Measurements from ENCODE around the gene OR2A14.
"Not testable (repeated sequence)": the region's sequence is repeated elsewhere in the genome, so short reads cannot be mapped to it uniquely, and the experiment has no call there.

Gene OR2A14

DNA sequence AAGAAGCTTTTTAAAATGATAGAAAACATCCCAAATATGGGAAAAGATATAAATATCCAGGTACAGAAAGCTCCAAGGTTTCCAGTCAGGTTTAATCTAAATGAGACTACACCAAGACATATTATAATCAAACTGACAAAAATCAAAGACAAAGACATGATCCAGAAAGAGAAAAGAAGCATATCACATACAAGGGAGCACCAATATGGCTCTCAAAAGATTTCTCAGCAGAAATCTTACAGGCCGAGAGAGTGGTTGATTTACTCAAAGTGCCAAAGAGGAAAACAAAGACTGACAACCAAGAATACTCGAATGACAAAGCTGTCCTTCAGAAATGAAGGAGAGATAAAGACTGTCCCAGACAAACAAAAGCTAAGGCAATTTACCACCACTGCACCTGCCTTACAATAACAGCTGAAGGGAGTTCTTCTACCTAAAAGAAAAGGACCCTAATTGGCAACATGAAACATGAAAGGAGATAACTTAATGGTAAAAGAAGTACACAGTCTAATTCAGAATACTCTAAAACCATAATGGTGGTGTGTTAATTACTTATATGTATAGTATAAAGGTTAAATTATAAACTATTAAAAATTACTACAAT is 25.4 kb downstream of the OR2A14 start:
- DNase-seq (ENCODE audit: low spot score), result no peak

DNA sequence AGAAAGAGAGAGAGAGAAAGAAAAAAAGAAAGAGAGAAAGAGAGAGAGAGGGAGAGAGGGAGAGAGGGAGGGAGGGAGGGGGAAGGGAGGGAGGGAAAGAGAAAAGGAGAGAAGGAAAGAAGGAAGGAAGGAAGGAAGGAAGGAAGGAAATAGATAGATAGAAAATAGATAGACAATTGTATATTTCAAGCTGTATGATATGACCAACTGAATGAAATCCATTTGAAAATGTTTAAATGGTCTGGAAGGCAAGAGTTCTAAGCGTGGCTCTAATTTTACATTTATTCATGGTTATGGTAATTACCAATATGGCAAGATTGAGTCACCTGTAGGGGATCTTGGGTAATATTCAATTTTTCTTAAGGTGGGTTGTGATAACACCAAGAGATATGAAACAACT is 35.9 kb downstream of the OR2A14 start:
- DNase-seq (ENCODE audit: low spot score), result no peak

DNA sequence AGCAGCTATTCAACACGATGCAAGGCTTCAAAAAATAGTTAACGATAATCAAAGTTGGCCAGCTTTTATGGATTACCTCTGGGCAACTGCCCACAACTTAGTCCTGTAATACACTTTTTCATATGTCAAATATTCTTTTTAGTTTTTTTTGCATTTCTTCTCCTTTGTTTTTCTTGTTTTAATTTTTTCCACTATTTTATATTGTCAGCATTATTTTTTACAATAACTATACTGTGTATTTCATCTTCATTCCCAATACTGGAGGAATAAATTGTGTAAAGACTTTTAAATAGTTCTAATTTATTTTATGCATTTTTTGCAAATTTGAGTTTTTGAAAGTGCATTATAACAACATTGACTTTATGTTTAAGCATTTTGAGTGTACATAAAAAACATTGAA is 41.8 kb downstream of the OR2A14 start:
- no peak for DNase-seq (ENCODE audit: low spot score)

DNA sequence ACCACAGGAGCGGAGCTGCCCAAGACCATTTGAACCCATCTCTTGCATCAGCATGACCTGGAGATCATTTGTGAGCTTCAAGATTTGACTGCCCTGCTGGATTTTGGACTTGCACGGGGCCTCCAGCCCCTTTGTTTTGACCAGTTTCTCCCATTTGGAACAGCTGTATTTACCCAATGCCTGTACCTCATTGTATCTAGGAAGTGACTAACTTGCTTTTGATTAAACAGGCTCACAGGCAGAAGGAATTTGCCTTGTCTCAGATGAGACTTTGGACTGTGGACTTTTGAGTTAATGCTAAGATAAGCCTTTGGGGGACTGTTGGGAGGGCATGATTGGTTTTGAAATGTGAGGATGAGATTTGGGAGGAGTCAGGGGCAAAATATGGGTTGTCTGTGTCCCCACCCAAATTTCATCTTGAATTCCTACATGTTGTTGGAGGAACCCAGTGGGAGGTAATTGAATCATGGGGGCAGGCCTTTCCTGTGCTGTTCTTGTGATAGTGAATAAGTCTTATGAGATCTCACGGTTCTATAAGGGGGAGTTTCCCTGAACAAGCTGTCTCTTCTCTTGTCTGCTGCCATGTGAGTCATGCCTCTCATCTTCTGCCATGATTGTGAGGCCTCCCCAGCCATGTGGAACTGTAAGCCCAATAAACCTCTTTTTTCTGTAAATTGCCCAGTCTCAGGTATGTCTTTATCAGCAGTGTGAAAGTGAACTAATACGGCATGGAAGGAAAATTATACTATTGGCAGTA is 48.8 kb downstream of the OR2A14 start:
- DNase-seq (ENCODE audit: low spot score), result not testable (repeated sequence)

DNA sequence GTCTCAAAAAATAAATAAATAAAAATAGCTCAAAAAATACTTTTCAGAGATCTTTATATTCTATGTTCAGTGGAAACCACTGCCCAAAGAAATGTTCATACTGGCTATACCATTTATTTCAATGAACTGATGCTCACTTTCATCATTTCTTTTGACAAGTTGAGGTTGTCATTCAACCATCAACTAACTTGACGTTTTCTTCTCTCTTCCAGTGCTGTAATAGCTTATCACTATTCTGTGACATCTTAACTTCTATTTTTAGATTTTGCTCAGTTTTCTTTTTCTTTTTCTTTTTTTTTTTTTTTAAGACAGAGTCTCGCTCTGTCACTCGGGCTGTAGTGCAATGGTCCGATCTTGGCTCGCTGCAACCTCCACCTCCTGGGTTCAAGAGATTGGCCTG is 51.6 kb downstream of the OR2A14 start:
- no peak for DNase-seq (ENCODE audit: low spot score)

DNA sequence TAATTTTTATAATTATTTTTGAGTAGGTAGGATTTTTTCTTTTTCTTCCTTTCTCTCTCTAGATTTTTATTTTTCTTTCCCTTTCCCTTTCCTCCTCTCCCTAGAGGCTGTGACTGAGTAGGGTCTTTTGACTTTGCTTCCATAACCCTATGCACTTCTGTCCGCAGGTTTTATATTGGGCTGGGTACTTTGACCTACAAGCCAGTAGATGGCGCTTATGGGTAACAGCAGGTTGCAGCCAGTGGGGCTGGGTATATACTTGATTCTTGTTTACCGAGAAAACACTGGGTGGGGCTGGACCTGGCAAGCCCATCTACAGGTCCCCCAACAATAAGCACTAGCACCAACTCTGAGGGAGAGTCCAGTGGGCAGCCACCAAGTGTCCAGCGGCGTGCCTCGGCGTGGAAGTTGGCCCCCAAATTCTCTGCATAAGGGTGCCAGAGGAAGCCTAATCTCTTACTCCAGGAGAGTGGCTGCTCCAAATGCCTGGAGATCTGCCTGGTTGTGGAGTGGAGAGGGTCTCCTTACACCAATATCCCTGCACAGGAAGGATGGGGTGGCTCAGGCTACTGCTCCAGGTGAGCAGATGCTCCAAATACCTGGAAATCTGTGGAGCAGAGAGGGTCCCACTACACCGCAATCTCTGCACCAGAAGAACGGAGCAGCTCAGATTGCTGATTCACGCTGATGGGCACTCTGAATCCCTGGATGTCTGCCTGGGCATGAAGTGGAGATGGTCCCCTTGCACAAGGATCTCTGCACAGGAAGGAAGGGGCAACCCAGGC is 55.6 kb downstream of the OR2A14 start:
- DNase-seq (ENCODE audit: low spot score), result not testable (repeated sequence)

DNA sequence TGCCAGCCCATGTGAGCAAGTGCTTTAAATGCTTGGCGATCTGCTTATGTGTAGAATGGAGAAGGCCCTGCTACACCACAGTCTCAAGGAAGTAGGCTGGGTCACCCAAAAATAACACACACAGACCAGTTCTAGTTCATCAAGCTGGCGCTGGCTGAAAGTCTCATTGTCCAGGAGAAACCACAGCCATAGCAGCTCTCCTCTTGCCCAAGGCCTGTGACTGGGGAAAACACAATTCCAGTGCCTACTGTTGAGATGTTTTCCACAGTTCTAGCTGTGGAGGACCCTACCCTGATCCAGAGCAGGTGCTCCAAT is 56.1 kb downstream of the OR2A14 start:
- DNase-seq (ENCODE audit: low spot score), result not testable (repeated sequence)
